Ramos (cell line): ENCODE results near the gene DENND6A.

Experiments used
- in situ Hi-C: fragments of 300-500 bp; cut with MboI; formaldehyde crosslinking; loops from one replicate; pipeline ENCODE4 v1.14.3; 2022; ENCODE audit warnings: low sequenced_read_pairs; ENCODE audit not compliant: unreplicated experiment

Gene DENND6A

DNA sequence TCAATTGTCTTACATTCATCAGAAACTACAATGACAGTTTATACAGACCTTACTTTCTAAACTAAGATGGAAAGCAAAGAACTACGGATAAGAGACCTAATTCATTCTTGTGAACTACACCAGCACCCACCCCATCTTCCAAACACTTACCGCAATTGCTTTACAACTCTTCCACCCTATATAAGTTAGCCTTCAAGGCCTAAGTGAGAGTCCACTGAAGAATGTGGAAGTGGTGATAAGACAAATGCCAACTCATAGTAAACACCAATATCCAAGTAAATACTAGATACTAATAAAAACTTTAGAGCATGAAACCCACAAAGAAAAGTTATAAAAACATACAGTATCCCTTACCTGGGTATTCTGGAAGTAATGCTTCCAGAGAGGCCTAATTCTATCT is 109.3 kb downstream of the DENND6A start:
- in situ Hi-C loops: no loop called here

DNA sequence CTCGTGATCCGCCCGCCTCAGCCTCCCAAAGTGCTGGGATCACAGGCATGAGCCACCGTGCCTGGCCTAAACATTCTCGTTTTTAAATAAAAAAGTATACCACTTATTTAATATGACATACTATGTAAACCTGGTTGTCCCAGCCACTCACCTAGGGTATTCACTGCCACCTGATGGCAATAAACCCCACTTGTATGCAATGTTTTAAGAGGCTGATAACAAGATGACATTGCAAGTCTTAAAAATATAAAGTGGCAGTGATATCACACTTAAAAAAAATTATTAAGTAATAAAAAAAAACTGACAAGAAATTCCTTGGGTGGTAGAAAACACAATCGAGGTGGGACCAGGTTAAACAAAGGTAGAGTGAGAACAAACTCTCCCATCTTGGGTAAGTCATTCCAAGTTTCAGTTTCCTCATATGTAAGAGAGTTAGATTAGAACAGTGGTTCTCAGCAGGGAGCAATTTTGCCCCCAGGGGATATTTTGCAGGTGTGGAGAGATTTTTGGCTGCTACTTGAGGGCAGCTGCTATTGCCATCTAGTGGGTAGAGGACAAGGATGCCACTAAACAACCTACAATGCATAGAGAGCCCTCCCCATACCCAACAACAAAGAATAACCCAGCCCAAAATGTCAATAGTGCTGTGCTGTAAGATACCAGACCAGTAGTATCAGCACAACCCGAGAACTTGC is 110.3 kb downstream of the DENND6A start:
- in situ Hi-C loops: no loop called here

- in situ Hi-C loops: no loop called here
Measured at GRCh38 chr3:57577801-57578200, 115.1 kb downstream of the DENND6A start.

DNA sequence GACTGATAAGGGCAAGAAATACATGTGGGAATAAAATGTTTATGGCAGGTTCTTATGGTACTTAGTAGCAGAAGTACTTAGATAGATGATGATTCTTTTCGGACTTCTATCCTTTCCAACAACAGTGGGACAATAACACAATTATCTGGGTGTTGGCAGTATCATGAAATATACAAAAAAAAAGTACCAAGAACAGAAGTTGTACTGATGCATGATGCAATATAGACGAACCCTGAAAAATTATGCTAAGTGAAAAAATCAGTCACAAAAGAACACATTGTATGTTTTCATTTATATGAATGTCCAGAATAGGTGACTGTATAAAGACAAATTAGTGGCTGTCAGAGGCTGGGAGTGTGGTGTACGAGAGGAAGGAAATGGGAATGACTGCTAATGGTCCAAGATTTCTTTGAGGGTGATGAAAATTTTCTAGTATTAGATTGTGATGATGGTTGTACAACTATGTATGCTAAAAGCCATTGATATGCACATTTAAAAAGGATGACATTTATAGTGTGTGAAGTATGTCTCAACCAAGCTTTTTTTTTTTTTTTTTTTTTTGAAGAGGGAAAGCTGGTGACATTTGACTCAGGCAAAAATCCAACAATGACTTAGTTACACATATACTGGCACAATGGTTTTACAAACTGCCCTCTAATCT is 116.8 kb downstream of the DENND6A start:
- in situ Hi-C loops: no loop called here
